Endothelial cell of hepatic sinusoid (primary cell): ENCODE results near the gene C11orf68.
"Not testable (repeated sequence)": the region's sequence is repeated elsewhere in the genome, so short reads cannot be mapped to it uniquely, and the experiment has no call there.

Experiments
- in situ Hi-C: cut with HindIII; loops from 2 replicates; pipeline ENCODE4 v1.10.0; 2017; ENCODE audit warnings: low sequenced_read_pairs

Gene C11orf68

DNA sequence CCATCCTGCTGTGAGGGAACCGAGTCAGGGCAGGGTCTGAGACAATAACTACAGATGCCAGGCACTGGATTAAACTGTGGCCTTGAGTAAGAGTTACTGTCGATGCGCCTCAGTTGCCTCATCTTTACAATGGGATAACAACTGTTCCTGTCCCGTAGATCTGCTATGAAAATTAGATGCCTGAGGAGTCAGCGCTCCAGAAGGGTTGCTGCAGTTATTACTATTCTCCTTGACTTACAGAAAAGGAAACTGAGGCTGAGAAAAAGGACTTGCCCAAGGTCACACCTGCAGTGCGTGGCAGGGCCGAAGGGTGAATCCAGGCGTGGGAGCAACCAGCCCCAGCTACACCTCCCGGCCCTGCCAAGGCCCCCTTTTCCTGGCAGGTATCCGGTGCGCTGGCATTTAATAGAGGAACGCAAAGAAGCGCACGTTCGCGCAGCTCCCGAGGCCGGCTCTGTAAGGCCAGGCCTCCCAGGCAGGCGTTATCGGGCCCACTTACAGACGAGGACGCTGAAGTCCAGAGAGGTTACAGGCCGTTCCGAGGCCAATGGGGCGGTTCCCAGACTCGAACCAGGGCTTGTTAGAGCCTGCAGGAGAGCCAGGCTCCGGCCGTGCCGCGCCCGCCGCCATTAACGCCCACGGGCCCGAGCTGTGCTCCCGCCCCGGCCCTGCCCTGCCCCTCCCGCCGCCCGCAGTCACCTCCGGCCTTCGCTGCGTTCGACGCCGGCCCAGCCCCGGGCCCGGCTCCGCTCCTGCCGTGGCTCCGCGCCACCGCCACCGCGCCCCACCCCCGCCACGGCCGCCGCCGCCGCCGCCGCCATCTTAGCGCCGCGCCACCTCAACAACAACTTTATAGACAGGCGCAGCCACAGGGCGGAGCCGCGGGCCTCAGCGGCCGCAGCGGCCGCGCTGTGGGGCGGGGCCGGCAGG, at the start of gene C11orf68:
Gene C11orf68, minus strand, starts transcription at position 852 of the 930 bp plus-strand sequence. Its CDS starts 31 bp downstream, at position 821.
- in situ Hi-C loops: no loop called here

DNA sequence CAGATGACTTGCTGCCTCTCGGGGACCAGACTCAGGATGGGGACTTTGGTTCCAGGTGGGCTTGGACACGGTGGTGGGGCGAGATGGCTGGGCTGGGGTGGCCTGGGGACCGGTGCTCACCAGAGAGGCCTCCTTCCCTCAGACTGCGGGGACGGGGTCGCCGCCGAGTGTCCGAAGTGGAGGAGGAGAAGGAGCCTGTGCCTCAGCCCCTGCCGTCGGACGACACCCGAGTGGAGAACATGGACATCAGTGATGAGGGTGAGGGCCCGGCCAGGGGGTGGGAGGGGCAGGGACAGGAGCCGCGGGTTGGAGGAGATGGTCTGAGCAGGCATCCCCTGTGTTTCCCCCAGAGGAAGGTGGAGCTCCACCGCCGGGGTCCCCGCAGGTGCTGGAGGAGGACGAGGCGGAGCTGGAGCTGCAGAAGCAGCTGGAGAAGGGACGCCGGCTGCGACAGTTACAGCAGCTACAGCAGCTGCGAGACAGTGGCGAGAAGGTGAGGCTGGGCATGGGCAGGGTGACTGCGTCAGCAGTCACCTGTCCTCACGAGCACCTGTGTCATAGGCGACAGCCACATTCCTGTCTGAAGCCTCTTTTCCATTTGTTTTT, 48.6 kb upstream of the C11orf68 start:
- in situ Hi-C loops: no loop called here

DNA sequence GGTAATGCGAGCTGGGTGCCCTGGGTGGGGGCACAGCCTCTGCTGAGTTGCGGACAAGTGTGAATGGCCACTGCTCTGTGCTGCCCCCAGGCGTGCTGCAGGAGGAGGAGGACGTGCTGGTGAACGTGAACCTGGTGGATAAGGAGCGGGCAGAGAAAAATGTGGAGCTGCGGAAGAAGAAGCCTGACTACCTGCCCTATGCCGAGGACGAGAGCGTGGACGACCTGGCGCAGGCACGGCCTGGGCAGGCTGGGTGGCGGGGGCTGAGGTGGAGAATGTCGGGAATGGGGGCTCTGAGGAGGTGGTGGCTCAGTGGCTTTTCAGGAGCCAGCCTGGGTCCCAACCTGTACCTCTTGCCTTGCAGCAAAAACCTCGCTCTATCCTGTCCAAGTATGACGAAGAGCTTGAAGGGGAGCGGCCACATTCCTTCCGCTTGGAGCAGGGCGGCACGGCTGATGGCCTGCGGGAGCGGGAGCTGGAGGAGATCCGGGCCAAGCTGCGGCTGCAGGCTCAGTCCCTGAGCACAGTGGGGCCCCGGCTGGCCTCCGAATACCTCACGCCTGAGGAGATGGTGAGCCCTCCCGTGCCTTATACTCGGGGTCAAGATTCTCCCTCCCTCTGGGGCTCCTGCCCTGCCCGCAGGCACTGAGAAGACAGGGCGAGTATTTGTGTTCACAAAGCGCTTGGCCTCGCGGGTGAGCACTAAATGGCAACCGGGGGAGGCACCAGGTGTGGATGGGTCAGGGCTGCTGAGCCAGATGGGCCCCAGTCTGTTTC, 47.3 kb upstream of the C11orf68 start:
- in situ Hi-C loops: no loop called here

DNA sequence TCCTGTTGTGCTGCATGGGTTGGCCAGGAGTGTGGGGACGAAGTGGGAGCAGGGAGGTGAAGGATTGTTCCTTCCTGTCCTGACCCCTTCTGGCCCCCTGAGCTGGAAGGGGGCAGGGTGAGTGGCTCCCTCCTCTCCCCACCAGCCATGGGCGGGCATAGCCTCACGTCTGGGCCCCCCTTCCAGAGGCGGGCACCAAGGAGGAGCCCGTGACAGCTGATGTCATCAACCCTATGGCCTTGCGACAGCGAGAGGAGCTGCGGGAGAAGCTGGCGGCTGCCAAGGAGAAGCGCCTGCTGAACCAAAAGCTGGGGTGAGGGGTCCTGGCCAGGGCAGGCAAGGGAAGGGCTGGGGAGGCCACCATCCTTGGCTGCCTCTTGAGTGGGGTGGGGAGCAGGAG, 46.0 kb upstream of the C11orf68 start:
- in situ Hi-C loops: no loop called here

DNA sequence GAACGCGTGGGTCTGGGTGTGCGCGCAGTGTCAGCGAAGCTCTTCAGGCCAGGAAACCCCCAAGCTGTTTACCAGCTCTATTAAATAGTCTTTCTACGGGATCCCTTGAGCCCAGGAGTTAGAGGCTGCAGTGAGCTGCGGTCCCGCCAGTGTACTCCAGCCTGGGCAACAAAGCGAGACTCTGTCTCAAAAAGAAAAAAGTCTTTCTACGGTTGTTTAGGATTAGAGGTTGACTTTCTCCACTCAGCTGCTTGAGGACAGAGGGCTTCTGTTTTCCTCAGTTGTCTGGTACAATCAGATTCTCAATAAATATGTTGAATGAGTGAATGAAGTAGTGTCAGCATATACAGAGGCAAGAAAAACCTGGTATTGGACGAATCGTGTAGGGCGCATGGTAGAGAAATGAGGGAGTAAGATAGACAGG, 43.3 kb upstream of the C11orf68 start:
- in situ Hi-C loops: no loop called here

DNA sequence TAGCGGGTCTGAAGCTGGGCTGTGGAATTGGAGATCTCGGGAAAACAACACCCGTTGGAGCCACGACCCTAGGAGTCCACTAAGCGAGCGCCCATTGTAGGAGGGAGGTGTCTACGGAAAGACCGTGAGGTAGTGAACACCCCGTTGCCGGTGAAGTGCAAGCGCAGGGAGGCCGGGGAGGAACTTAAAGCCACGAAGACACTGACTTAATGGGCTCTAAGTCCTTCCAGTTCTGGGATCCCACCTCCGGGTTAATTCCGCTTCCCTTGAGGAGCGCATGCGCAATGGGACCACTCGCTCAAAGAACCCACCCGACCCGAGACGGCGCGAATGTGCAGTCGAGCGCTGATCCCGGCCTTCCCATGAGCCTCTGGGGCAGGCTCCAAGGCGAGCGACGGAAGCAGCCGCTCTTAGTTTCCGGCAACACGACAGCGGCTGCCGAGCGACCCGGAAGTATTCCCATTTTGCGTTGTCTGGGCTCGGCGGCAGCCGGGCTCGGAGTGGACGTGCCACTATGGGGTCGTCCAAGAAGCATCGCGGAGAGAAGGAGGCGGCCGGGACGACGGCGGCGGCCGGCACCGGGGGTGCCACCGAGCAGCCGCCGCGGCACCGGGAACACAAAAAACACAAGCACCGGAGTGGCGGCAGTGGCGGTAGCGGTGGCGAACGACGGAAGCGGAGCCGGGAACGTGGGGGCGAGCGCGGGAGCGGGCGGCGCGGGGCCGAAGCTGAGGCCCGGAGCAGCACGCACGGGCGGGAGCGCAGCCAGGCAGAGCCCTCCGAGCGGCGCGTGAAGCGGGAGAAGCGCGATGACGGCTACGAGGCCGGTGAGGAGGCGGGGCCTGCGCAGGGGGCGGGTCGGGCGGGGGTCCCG, 42.6 kb upstream of the C11orf68 start, which contains the start of gene SART1:
Gene SART1, plus strand, starts transcription at position 468 of the 874 bp plus-strand sequence. Its CDS starts 47 bp downstream, at position 515.
- in situ Hi-C loops: no loop called here

DNA sequence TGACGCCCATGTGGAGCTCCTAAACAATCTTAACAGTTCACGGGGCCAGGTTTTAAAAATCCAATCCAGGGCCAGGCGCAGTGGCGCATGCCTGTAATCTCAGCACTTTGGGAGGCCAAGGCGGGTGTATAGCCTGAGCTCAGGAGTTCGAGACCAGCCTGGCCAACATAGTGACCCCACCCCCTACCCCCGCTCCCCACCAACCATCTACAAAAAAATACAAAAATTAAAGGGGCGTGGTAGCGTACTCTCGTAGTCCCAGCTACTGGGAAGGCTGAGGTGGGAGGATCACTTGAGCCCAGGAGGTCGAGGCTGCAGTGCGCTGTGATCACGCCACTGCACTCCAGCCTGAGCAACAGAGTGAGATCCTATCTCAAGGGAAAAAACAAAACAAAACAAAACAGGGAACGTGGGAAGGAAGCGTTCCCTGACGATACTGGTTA, 42.0 kb upstream of the C11orf68 start:
- in situ Hi-C loops: no loop called here

DNA sequence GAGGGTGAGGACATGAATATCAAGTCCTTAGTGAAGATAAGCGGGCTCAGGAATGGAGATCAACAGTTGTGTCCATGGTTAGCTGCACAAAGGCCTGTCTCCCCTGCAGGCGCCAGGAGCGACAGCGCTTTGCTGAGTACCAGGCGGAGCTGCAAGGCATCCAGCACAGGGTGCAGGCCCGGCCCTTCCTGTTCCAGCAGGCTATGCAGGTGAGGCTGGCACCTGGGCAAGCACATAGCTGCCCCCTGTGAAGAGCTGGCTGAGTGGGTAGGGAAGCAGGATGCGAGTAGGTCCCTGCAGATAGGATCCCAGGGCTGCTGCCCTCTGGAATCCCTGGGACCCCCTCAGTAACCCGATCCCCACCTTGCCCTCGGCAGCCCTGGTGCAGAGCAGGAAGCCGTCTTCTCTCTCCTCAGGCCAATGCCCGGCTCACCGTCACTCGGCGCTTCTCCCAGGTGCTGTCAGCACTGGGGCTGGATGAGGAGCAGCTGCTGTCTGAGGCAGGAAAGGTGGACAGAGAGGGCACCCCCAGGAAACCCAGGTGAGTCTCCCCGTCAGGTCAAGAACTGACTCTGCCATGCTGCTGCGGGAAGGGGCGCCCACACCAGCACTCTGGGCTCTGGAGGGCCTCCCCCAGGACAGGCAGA, 40.0 kb upstream of the C11orf68 start:
- in situ Hi-C loops: no loop called here

DNA sequence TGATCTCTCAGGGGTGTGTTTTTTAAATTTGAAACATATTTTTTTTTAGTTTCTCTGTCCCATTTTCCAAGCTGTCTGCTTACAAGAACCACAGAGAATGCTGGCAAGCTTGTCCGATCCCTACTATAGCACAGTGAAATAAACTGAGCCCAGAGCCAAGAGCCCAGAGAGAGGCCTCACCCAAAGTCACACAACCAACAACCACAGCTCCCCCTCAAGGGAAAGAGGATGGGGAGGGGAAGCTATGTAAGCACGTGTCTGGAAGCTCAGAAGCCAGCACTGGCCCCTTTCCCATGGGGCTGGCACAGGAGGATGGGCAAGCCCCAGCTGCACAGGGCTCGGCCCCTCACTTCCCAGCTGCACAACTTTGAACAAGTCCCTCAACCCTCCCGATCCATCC, 39.4 kb upstream of the C11orf68 start:
- in situ Hi-C loops: no loop called here

DNA sequence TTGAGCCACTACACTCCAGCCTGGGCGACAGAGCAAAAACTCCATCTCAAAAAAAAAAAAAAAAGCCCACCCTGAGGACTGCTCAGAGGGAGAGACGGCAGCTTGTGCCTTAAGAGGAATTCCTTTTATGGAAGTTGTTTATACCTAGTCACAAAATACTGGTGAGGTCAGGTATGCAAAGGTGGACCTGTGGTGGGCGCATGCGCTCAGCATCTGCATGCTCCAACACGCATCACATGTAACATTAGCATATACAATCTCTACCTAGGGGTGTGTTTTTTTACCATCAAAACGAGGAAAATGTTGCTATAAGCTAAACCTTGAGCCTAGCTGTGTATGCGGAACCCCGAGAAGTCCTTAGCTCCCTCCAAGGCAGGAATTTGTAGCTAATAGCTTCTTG, 35.9 kb upstream of the C11orf68 start:
- in situ Hi-C loops: no loop called here

DNA sequence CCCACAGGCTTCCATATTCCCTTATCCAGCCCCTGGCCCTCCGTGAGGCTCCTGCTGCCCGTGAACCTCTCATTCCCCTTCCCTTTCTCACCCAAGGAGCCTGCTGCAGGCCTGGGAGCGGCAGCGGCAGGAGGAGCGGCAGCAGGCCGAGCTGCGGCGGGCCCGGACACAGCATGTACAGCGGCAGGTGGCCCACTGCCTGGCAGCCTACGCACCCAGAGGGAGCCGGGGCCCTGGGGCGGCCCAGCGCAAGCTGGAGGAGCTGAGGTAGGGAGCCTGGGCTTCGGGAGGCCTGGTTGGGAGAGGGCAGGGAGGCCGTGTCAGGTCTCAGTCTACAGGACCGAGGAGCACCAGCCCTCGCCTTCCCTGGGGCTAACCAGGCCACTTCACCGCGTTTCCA, 34.6 kb upstream of the C11orf68 start:
- in situ Hi-C loops: no loop called here

DNA sequence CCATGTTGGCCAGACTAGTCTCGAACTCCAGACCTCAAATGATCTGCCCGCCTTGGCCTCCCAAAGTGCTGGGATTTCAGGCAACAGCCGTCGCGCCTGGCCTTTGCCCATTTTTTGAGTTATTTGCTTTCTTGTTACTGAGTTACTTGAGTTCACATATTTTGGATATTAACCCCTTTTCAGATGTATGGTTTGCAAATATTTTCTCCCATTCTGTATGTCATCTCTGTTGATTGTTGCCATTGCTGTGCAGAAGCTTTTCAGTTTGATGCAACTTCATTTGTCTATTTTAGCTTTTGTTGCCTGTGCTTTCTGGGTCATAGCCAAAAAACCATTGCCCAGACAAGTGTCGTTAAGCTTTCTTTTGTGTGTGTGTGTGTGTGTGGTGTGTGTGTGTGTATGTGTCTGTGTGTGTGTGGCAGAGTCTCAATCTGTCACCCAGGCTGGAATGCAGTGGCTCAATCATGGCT, 33.2 kb upstream of the C11orf68 start:
- in situ Hi-C loops: no loop called here

DNA sequence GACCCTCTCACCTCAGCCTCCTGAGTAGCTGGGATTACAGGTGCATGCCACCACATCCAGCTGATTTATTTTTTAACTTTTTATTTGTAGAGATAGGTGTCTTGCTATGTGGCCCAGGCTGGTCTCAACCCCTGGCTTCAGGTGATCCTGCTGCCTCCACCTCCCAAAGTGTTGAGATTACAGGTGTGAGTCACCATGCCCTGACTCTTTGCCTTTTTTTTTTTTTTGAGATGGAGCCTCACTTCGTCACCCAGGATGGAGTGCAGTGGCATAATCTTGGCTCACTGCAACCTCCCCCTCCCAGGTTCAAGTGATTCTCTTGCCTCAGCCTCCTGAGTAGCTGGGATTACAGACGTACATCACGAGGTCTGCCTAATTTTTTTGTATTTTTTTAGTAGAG, 32.8 kb upstream of the C11orf68 start:
- in situ Hi-C loops: not testable (repeated sequence)

DNA sequence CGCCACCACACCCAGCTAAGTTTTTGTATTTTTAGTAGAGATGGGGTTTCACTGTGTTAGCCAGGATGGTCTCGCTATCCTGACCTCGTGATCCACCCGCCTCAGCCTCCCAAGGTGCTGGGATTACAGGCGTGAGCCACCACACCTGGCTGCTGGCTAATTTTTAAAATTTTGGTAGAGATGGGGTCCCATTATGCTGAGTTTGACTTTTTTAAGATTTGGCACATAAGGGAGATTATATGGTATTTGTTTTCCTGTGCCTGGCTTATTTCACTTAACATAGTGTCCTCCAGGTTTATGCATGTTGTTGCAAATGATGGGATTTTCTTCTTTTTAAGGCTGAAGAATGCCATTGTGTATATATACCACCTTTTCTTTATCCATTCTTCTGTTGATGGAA, 31.8 kb upstream of the C11orf68 start:
- in situ Hi-C loops: not testable (repeated sequence)

DNA sequence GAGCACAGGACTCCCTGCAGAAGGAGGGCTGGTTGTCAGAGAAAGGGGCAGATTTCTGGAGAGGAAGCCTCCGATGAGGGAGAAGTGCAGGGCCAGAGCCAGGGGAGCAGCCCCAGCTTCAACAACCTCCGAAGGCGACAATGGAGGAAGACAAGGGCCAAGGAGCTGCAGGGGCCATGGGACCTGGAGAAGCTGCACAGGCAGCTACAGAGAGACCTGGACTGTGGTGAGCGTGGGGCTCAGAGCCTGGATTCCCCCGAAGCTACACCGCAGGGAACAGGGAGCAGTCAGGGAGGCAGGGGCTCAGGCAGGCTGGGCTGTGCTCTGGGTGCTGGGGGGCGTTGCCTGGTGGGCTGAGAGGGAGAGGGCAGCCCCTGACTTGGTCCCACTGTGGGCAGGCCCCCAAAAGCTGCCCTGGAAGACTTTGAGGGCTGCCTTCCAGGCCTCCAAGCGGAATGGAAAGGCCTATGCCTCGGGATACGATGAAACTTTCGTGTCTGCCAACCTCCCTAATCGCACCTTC, 28.8 kb upstream of the C11orf68 start:
- in situ Hi-C loops: no loop called here

DNA sequence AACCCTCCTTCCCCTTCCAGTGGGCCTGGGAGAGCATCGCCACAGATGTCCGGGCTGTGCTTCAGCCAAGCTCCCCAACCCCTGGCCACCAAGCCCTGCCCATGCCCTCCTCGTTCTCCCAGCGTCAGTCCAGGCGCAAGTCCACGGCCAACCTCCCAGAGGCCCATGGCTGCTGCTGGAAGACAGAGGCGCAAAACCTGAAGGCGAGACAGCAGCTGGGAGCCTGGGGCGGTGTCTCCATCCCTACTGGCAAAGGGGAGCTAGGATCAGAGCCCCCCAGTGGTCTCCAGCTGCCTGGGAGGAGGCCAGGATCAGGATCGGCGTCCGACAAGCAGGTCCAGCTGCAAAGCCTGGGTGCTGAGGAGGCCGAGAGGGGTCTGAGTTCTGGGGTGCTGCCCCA, 28.3 kb upstream of the C11orf68 start:
- in situ Hi-C loops: no loop called here

DNA sequence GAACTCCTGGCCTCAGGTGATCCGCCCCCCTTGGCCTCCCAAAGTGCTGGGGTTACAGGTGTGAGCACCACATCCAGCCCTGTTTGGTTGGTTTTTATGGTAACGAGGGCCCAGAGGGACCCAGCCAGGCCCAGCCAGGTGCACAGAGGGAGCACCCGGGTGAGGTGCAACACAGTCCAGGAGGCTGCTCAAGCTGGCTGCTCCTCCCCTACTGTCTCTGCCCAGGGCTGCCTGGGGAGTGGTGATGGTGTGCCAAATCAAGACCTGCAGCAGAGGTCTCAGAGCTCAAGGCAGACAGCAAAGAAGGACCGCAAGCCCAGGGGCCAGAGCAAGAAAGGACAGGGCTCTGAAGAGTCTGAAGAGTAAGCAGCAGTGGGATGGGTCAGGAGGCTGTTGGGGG, 27.8 kb upstream of the C11orf68 start:
- in situ Hi-C loops: no loop called here

DNA sequence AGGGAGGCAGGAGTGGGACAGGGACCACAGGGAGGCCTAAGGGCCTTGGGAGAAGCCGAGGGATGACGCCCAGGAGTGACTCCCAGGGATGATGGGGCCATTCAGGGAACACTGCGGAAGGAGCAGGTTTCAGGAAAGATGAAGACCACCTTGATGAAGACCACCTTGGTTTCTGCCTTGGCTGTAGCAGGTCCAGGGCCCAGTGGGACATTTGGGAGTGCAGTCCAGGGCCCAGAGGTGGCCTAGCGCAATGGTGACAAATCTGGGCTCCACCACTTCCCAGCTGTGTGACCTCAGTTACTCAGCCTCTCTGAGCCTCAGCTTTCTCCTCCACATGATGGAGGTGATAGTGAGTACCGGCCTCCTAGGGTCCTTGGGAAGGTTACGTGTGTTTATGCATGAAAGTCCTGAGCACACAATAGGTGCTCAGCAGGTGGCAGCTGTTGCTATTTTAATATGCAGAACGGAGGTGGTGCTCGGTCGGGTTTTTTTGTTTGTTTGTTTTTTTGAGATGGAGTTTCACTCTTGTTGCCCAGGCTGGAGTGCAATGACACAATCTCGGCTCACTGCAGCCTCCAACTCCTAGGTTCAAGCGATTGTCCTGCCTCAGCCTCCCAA, 27.2 kb upstream of the C11orf68 start:
- in situ Hi-C loops: no loop called here

DNA sequence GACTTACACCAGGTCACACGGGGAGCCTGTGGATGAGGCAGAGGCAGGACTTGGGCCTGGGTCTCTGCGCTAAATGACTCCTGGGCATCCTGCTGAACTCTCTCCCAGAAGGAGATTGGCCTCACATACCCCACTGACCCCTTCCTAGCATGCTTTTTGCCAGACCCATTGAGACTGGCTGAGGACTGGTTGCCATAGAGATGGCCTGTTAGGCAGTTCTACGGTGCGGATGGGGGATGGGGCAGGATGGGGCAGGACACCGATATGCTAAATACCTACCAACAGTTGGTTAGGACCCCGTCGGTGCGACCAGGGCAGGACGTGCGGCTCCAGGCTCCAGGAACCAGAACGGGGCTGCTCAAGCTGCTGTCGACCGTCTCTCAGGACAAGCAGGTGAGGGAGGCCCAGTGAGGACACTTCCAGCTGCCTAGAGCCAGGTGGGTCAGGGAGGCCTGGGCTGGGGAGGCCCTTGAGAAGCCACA, 26.6 kb upstream of the C11orf68 start, which contains the start of gene TSGA10IP:
Gene TSGA10IP, plus strand, starts transcription at position 51 of the 482 bp plus-strand sequence. Its CDS starts 196 bp downstream, at position 247.
- in situ Hi-C loops: no loop called here
